Measurements from ENCODE around the gene PCSK9. TPM values are rescaled to one million over a fixed set of nuclear protein-coding genes. Genes with fewer than 3 reads are reported as not detected.

The PCSK9 gene
- total RNA-seq, 1 donor from 2014 or later = 1.4 TPM

DNA sequence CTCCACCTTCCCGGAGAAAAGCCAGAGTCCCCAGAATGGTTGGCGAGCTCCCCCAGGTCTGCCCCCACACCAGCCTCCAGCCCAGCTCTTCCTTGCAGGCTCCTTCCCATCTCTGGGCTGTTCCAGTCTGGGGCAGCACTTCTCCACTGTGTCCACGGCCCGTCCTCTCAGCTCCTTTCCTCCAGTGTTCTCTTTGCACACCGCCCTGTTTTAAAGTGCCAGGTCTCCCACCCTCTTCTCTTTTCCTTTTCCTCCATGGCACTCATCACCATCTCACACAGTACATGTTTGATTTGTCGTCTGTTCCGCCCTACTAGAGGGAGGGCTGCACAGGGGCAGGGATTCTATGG is 6.1 kb upstream of the PCSK9 start:
- no peak overlapping the region for H3K27ac Mint-ChIP-seq (ENCODE audit: unreplicated experiment)
- H3K36me3 Mint-ChIP-seq (ENCODE audit: low read depth, unreplicated experiment) = peaks cover 9% of the 10 kb centered on the region
- Histone ChIP-seq H3K4me2 (ENCODE audit: low read length) (no peak overlapping the region), H3K79me2 (ENCODE audit: insufficient read depth, low read length) (no peaks in the 10 kb centered on the region), H2AFZ (ENCODE audit: low read depth, low read length) (no peak overlapping the region), H3K4me3 (ENCODE audit: insufficient read depth, low read depth, low read length) (no peak overlapping the region), H3K36me3 (ENCODE audit: insufficient read depth, low read length) (no peaks in the 10 kb centered on the region), H4K20me1 (ENCODE audit: insufficient read depth, low read length) (no peaks in the 10 kb centered on the region), H3K9ac (ENCODE audit: low read length) (no peak overlapping the region), H3K9me3 (ENCODE audit: insufficient read depth, low read depth, low read length) (no peaks in the 10 kb centered on the region), H3K27ac (ENCODE audit: low read depth, low read length) (no peak overlapping the region), H3K27me3 (ENCODE audit: insufficient read depth, low read length) (peaks cover 54% of the 10 kb centered on the region), H3K4me1 (ENCODE audit: insufficient read depth, low read length) (no peaks in the 10 kb centered on the region)
- TF ChIP-seq, protein P1, sequence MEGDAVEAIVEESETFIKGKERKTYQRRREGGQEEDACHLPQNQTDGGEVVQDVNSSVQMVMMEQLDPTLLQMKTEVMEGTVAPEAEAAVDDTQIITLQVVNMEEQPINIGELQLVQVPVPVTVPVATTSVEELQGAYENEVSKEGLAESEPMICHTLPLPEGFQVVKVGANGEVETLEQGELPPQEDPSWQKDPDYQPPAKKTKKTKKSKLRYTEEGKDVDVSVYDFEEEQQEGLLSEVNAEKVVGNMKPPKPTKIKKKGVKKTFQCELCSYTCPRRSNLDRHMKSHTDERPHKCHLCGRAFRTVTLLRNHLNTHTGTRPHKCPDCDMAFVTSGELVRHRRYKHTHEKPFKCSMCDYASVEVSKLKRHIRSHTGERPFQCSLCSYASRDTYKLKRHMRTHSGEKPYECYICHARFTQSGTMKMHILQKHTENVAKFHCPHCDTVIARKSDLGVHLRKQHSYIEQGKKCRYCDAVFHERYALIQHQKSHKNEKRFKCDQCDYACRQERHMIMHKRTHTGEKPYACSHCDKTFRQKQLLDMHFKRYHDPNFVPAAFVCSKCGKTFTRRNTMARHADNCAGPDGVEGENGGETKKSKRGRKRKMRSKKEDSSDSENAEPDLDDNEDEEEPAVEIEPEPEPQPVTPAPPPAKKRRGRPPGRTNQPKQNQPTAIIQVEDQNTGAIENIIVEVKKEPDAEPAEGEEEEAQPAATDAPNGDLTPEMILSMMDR (IDR thresholded peaks at IDR 0.05; ENCODE audit: insufficient read depth, low read depth, low read length) = no peak
- TF ChIP-seq EZH2 (IDR thresholded peaks at IDR 0.05; ENCODE audit: insufficient read depth, low read length) = no peak
- FAIRE-seq = no peak
- no peaks in the 10 kb centered on the region for H3K4me1 Mint-ChIP-seq (ENCODE audit: low read depth, unreplicated experiment)
- no peak overlapping the region for H3K4me3 Mint-ChIP-seq (ENCODE audit: unreplicated experiment)
- H3K9me3 Mint-ChIP-seq (ENCODE audit: unreplicated experiment) = peaks cover 16% of the 10 kb centered on the region
- H3K27me3 Mint-ChIP-seq (ENCODE audit: low read depth, unreplicated experiment) = peaks cover 46% of the 10 kb centered on the region
- no peak for DNase-seq (ENCODE audit: low read depth)

DNA sequence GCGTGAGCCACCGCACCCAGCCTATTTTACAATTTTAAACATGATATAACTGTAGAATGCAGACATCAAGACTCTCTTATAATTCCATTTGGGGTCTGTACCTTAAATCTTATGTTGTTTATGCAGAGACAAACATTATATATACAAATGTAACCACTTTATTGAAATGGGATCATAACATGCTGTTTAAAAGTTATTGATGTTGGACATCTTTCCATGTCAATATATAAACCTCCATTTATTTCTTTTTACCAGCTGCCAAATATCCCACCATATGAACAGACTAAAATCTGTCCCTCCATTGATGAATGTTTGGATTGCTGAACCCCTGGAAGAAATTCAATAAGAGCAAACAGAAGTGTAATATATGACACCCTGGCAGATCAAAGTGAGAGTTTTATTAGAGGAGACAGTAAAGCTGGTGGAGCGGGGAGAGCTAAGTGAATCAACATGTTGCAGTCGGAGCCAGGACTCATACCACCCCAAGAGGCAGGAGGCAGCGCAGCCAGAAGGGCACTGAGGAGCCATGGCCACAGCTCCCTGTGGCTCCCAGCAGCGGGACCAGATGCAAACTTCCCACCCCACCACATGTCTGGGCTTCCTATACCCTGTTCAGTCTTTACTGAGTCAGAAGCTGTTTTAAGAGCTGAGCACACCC is 4.7 kb upstream of the PCSK9 start:
- no peak for TF ChIP-seq EZH2 (IDR thresholded peaks at IDR 0.05; ENCODE audit: insufficient read depth, low read length)
- TF ChIP-seq, protein P1 (IDR thresholded peaks at IDR 0.05; ENCODE audit: insufficient read depth, low read depth, low read length) = no peak
- Histone ChIP-seq H3K36me3 (ENCODE audit: insufficient read depth, low read length) (no peaks in the 10 kb centered on the region), H3K9ac (ENCODE audit: low read length) (no peak overlapping the region), H3K4me2 (ENCODE audit: low read length) (no peak overlapping the region), H2AFZ (ENCODE audit: low read depth, low read length) (no peak overlapping the region), H3K4me3 (ENCODE audit: insufficient read depth, low read depth, low read length) (no peak overlapping the region), H4K20me1 (ENCODE audit: insufficient read depth, low read length) (no peaks in the 10 kb centered on the region), H3K4me1 (ENCODE audit: insufficient read depth, low read length) (peaks cover 3% of the 10 kb centered on the region), H3K27me3 (ENCODE audit: insufficient read depth, low read length) (peaks cover 67% of the 10 kb centered on the region), H3K9me3 (ENCODE audit: insufficient read depth, low read depth, low read length) (no peaks in the 10 kb centered on the region), H3K27ac (ENCODE audit: low read depth, low read length) (no peak overlapping the region), H3K79me2 (ENCODE audit: insufficient read depth, low read length) (no peaks in the 10 kb centered on the region)
- DNase-seq (ENCODE audit: low read depth) = no peak
- Mint-ChIP-seq H3K27me3 (ENCODE audit: low read depth, unreplicated experiment) (peaks cover 55% of the 10 kb centered on the region), H3K4me1 (ENCODE audit: low read depth, unreplicated experiment) (peaks cover 2% of the 10 kb centered on the region), H3K4me3 (ENCODE audit: unreplicated experiment) (no peak overlapping the region), H3K9me3 (ENCODE audit: unreplicated experiment) (peaks cover 13% of the 10 kb centered on the region), H3K27ac (ENCODE audit: unreplicated experiment) (no peak overlapping the region), H3K36me3 (ENCODE audit: low read depth, unreplicated experiment) (peaks cover 9% of the 10 kb centered on the region)
- FAIRE-seq = no peak

DNA sequence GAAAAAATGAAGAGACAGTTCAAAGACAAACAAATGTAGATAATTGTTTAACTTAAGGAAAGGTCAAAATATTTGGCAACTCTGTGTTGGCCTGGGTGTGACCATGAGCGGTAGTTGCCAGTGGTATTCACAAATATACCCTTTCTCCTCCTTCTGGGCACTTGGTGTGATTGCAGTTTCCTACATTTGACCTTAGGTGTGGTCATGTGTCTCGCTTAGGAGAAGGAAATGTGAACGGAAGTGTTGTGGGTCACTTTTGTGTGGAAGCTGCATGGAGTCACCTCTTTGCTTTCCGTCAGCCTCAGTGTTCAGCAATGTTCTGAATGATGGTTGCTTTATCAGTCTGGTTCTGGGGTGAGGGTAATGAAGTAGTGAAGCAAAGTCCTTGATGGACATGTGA is 3.4 kb upstream of the PCSK9 start:
- Histone ChIP-seq H3K27me3 (ENCODE audit: insufficient read depth, low read length) (peaks cover 74% of the 10 kb centered on the region), H3K9me3 (ENCODE audit: insufficient read depth, low read depth, low read length) (no peaks in the 10 kb centered on the region), H2AFZ (ENCODE audit: low read depth, low read length) (no peak overlapping the region), H3K36me3 (ENCODE audit: insufficient read depth, low read length) (no peaks in the 10 kb centered on the region), H3K4me3 (ENCODE audit: insufficient read depth, low read depth, low read length) (no peak overlapping the region), H3K27ac (ENCODE audit: low read depth, low read length) (no peak overlapping the region), H3K9ac (ENCODE audit: low read length) (no peak overlapping the region), H3K4me1 (ENCODE audit: insufficient read depth, low read length) (peaks cover 10% of the 10 kb centered on the region), H4K20me1 (ENCODE audit: insufficient read depth, low read length) (no peaks in the 10 kb centered on the region), H3K4me2 (ENCODE audit: low read length) (no peak overlapping the region), H3K79me2 (ENCODE audit: insufficient read depth, low read length) (no peaks in the 10 kb centered on the region)
- Mint-ChIP-seq H3K9me3 (ENCODE audit: unreplicated experiment) (peaks cover 8% of the 10 kb centered on the region), H3K36me3 (ENCODE audit: low read depth, unreplicated experiment) (peaks cover 9% of the 10 kb centered on the region), H3K4me3 (ENCODE audit: unreplicated experiment) (no peak overlapping the region), H3K27me3 (ENCODE audit: low read depth, unreplicated experiment) (peaks cover 62% of the 10 kb centered on the region), H3K4me1 (ENCODE audit: low read depth, unreplicated experiment) (peaks cover 2% of the 10 kb centered on the region), H3K27ac (ENCODE audit: unreplicated experiment) (no peak overlapping the region)
- no peak for FAIRE-seq
- no peak for TF ChIP-seq EZH2 (IDR thresholded peaks at IDR 0.05; ENCODE audit: insufficient read depth, low read length)
- TF ChIP-seq, protein P1 (IDR thresholded peaks at IDR 0.05; ENCODE audit: insufficient read depth, low read depth, low read length) = no peak
- no peak for DNase-seq (ENCODE audit: low read depth)
